ENCODE measurements around the gene FHL3.
A peak's percentile ranks its signal among the peaks of the same experiment; 100 is the strongest.

The FHL3 gene

GRCh38 chr1:38009841-38010180, 4.5 kb upstream of the FHL3 start:
- no peaks in the 10 kb centered on the region for H3K36me3 ChIP-seq (ENCODE audit: insufficient read depth, low read length)
- H3K9me3 ChIP-seq (ENCODE audit: control insufficient read depth, insufficient read depth, low read length) = no peaks in the 10 kb centered on the region
- H3K9ac ChIP-seq (ENCODE audit: low read depth, low read length) = no peak overlapping the region
- peaks cover 15% of the 10 kb centered on the region; the same call in 1 of the 2 replicates for H3K4me1 ChIP-seq (ENCODE audit: insufficient read depth, low read length)

GRCh38 chr1:38009088-38009840, 4.0 kb upstream of the FHL3 start:
- no peaks in the 10 kb centered on the region for H3K36me3 ChIP-seq (ENCODE audit: insufficient read depth, low read length)
- no peak overlapping the region for H3K9ac ChIP-seq (ENCODE audit: low read depth, low read length)
- H3K4me1 ChIP-seq (ENCODE audit: insufficient read depth, low read length) = peaks cover 15% of the 10 kb centered on the region; the same call in 1 of the 2 replicates
- no peaks in the 10 kb centered on the region for H3K9me3 ChIP-seq (ENCODE audit: control insufficient read depth, insufficient read depth, low read length)

GRCh38 chr1:38006008-38006828, 904 bp upstream of the FHL3 start:
- H3K9ac ChIP-seq (ENCODE audit: low read depth, low read length) = peak overlapping the region; percentile 42; the same call in 1 of the 2 replicates
- no peaks in the 10 kb centered on the region for H3K36me3 ChIP-seq (ENCODE audit: insufficient read depth, low read length)
- no peaks in the 10 kb centered on the region for H3K9me3 ChIP-seq (ENCODE audit: control insufficient read depth, insufficient read depth, low read length)
- H3K4me1 ChIP-seq (ENCODE audit: insufficient read depth, low read length) = peaks cover 21% of the 10 kb centered on the region; the same call in 1 of the 2 replicates

- H3K9me3 ChIP-seq (ENCODE audit: control insufficient read depth, insufficient read depth, low read length) = no peaks in the 10 kb centered on the region
- peaks cover 39% of the 10 kb centered on the region for H3K4me1 ChIP-seq (ENCODE audit: insufficient read depth, low read length)
- H3K36me3 ChIP-seq (ENCODE audit: insufficient read depth, low read length) = no peaks in the 10 kb centered on the region
- peak overlapping the region; percentile 85 for H3K9ac ChIP-seq (ENCODE audit: low read depth, low read length)
Measured at GRCh38 chr1:38004284-38005108, 818 bp downstream of the FHL3 start.

- Histone ChIP-seq H3K36me3 (ENCODE audit: insufficient read depth, low read length) (0 out of 2 replicates have a peak, but pooled peaks cover 4% of the 10 kb centered on the region), H3K9me3 (ENCODE audit: control insufficient read depth, insufficient read depth, low read length) (no peaks in the 10 kb centered on the region), H3K9ac (ENCODE audit: low read depth, low read length) (peak overlapping the region; percentile 85; the same call in 1 of the 2 replicates), H3K4me1 (ENCODE audit: insufficient read depth, low read length) (peaks cover 39% of the 10 kb centered on the region)
Measured at GRCh38 chr1:38003261-38004250, 1.8 kb downstream of the FHL3 start.

- Histone ChIP-seq H3K9ac (ENCODE audit: low read depth, low read length) (peak overlapping the region; percentile 16; the same call in 1 of the 2 replicates), H3K4me1 (ENCODE audit: insufficient read depth, low read length) (peaks cover 36% of the 10 kb centered on the region), H3K9me3 (ENCODE audit: control insufficient read depth, insufficient read depth, low read length) (no peaks in the 10 kb centered on the region), H3K36me3 (ENCODE audit: insufficient read depth, low read length) (peaks cover 10% of the 10 kb centered on the region; the same call in 1 of the 2 replicates)
Measured at GRCh38 chr1:38000529-38001455, 4.5 kb downstream of the FHL3 start.

GRCh38 chr1:38000233-38000528, 5.1 kb downstream of the FHL3 start:
- H3K9ac ChIP-seq (ENCODE audit: low read depth, low read length) = peak overlapping the region; percentile 16
- H3K9me3 ChIP-seq (ENCODE audit: control insufficient read depth, insufficient read depth, low read length) = no peaks in the 10 kb centered on the region
- peaks cover 10% of the 10 kb centered on the region; the same call in 1 of the 2 replicates for H3K36me3 ChIP-seq (ENCODE audit: insufficient read depth, low read length)
- H3K4me1 ChIP-seq (ENCODE audit: insufficient read depth, low read length) = peaks cover 35% of the 10 kb centered on the region

GRCh38 chr1:37999430-38000232, 5.7 kb downstream of the FHL3 start:
- Histone ChIP-seq H3K9ac (ENCODE audit: low read depth, low read length) (peak overlapping the region; percentile 16), H3K4me1 (ENCODE audit: insufficient read depth, low read length) (peaks cover 35% of the 10 kb centered on the region)

GRCh38 chr1:37998913-37999429, 6.3 kb downstream of the FHL3 start:
- Histone ChIP-seq H3K36me3 (ENCODE audit: insufficient read depth, low read length) (peaks cover 10% of the 10 kb centered on the region; the same call in 1 of the 2 replicates), H3K4me1 (ENCODE audit: insufficient read depth, low read length) (peaks cover 35% of the 10 kb centered on the region), H3K9ac (ENCODE audit: low read depth, low read length) (no peak overlapping the region; the same call in 1 of the 2 replicates), H3K9me3 (ENCODE audit: control insufficient read depth, insufficient read depth, low read length) (no peaks in the 10 kb centered on the region)

More at GRCh38 chr1:37999430-38000232, 5.7 kb downstream of the FHL3 start:
- Histone ChIP-seq H3K36me3 (ENCODE audit: insufficient read depth, low read length) (peaks cover 10% of the 10 kb centered on the region; the same call in 1 of the 2 replicates), H3K9me3 (ENCODE audit: control insufficient read depth, insufficient read depth, low read length) (no peaks in the 10 kb centered on the region)

GRCh38 chr1:37998089-37998808, 7.1 kb downstream of the FHL3 start:
- peaks cover 10% of the 10 kb centered on the region; the same call in 1 of the 2 replicates for H3K36me3 ChIP-seq (ENCODE audit: insufficient read depth, low read length)
- H3K4me1 ChIP-seq (ENCODE audit: insufficient read depth, low read length) = peaks cover 35% of the 10 kb centered on the region
- no peak overlapping the region for H3K9ac ChIP-seq (ENCODE audit: low read depth, low read length)
- no peaks in the 10 kb centered on the region for H3K9me3 ChIP-seq (ENCODE audit: control insufficient read depth, insufficient read depth, low read length)
